Astrocyte (in vitro differentiated cells and primary cell): Measurements from ENCODE around the gene TTLL8. TPM values are rescaled to one million over a fixed set of nuclear protein-coding genes. Genes with fewer than 3 reads are reported as not detected.

Source experiments
- DNase-seq: peaks from one replicate; pipeline ENCODE4 v3.0.0-alpha.2; 2010; ENCODE audit warnings: low read depth
- FAIRE-seq: peaks from 2 replicates; lab custom pipeline; 2011; peaks lifted over from hg19 to GRCh38; lab: Jason Lieb, UNC
- H2AFZ ChIP-seq: 2 replicates; pipeline ENCODE4 v1.6.0; 2012; ENCODE audit warnings: low read depth, low read length, inconsistent platforms
- H3K27ac ChIP-seq: 2 replicates; pipeline ENCODE4 v1.5.1; 2011; ENCODE audit warnings: low read depth, low read length, inconsistent platforms
- H3K27me3 ChIP-seq: 2 replicates; pipeline ENCODE4 v1.6.0; 2011; ENCODE audit warnings: low read length, inconsistent platforms; ENCODE audit not compliant: insufficient read depth
- H3K36me3 ChIP-seq: 2 replicates; pipeline ENCODE4 v1.5.1; 2011; ENCODE audit warnings: low read length, inconsistent platforms; ENCODE audit not compliant: insufficient read depth
- H3K4me1 ChIP-seq: 2 replicates; pipeline ENCODE4 v1.5.1; 2011; ENCODE audit warnings: low read length, inconsistent platforms; ENCODE audit not compliant: insufficient read depth
- H3K4me2 ChIP-seq: 2 replicates; pipeline ENCODE4 v1.6.0; 2012; ENCODE audit warnings: low read length, inconsistent platforms
- H3K4me3 ChIP-seq: 2 replicates; pipeline ENCODE4 v1.5.1; 2011; ENCODE audit warnings: low read depth, mild to moderate bottlenecking, low read length, inconsistent platforms; ENCODE audit not compliant: insufficient read depth
- H3K79me2 ChIP-seq: 2 replicates; pipeline ENCODE4 v1.6.0; 2012; ENCODE audit warnings: mild to moderate bottlenecking, low read length, inconsistent platforms; ENCODE audit not compliant: insufficient read depth
- H3K9ac ChIP-seq: 2 replicates; pipeline ENCODE4 v1.6.0; 2012; ENCODE audit warnings: mild to moderate bottlenecking, low read length, inconsistent platforms
- H3K9me3 ChIP-seq: 2 replicates; pipeline ENCODE4 v1.5.1; 2012; ENCODE audit warnings: low read depth, mild to moderate bottlenecking, low read length, inconsistent platforms; ENCODE audit not compliant: insufficient read depth
- H4K20me1 ChIP-seq: 2 replicates; pipeline ENCODE4 v1.6.0; 2012; ENCODE audit warnings: low read length, inconsistent platforms; ENCODE audit not compliant: insufficient read depth
- H3K27ac Mint-ChIP-seq: one replicate; pipeline ENCODE4 v1.8.0; 2021; ENCODE audit warnings: mild to moderate bottlenecking, mixed read lengths; ENCODE audit not compliant: unreplicated experiment
- H3K27me3 Mint-ChIP-seq: one replicate; pipeline ENCODE4 v1.8.0; 2021; ENCODE audit warnings: low read depth, mixed read lengths; ENCODE audit not compliant: unreplicated experiment
- H3K36me3 Mint-ChIP-seq: one replicate; pipeline ENCODE4 v1.8.0; 2021; ENCODE audit warnings: low read depth, mixed read lengths; ENCODE audit not compliant: unreplicated experiment
- H3K4me1 Mint-ChIP-seq: one replicate; pipeline ENCODE4 v1.8.0; 2021; ENCODE audit warnings: low read depth, mixed read lengths; ENCODE audit not compliant: unreplicated experiment
- H3K4me3 Mint-ChIP-seq: one replicate; pipeline ENCODE4 v1.8.0; 2021; ENCODE audit warnings: mild to moderate bottlenecking, moderate library complexity, mixed read lengths; ENCODE audit not compliant: unreplicated experiment
- H3K9me3 Mint-ChIP-seq: one replicate; pipeline ENCODE4 v1.8.0; 2021; ENCODE audit warnings: mild to moderate bottlenecking, mixed read lengths; ENCODE audit not compliant: unreplicated experiment
- EZH2 ChIP-seq: IDR thresholded peaks from 2 replicates; pipeline ENCODE4 v1.6.1; 2012; ENCODE audit warnings: mild to moderate bottlenecking, low read length, inconsistent platforms; ENCODE audit not compliant: insufficient read depth
- total RNA-seq: library from RNA; stranded (reverse); gene quantifications from 2 replicates; pipeline ENCODE4 v1.2.1, GENCODE V29; 2021
- TF ChIP-seq, protein P1 (sequence below): IDR thresholded peaks from 2 replicates; pipeline ENCODE4 v1.5.1; 2011; ENCODE audit warnings: low read depth, mild to moderate bottlenecking, inconsistent platforms, low read length, moderate library complexity; ENCODE audit not compliant: insufficient read depth

TTLL8 gene
- total RNA-seq, 1 donor from 2014 or later: not detected

DNA sequence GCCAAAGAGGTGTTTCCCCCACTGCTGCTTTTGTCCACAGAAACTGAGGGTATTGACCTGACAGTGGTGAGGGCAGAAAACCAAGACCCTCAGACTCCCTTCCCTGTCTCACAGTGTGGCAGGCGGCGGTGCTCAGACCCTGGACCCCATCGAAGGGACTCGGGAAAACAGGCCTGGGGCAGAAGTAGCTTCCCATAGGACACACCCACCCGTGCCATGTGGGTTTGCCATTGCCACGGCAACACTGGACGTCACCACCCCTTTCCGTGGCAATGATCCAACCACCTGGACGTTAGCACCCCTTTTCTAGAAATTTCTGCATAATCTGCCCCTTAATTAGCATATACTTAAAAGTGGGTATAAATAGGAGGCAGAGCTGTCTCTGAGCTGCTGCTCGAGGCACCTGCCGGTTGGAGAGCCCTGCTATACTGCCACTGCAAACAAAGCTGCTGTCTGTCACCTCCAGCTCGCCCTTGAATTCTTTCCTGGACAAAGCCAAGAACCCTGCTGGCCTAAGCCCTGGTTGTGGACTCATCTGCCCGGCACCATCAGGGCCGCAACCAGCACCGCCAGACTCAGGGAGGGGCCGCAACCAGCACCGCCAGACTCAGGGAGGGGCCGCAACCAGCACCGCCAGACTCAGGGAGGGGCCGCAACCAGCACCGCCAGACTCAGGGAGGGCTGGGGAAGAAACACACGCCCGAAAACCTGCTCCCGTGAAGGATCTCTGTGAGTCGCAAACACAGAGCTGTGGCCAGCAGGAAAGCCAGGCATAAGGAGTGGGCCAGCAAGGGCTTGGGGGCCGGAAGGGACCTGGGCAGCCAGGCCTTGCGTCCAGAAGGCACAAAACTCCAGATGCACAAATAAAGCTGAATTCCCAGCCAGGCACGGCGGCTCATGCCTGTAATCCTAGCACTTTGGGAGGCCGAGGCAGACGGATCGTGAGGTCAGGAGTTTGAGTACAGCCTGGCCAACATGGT is 16.7 kb upstream of the TTLL8 start:
- Mint-ChIP-seq H3K36me3 (no peaks in the 10 kb centered on the region), H3K4me3 (no peak overlapping the region), H3K4me1 (no peaks in the 10 kb centered on the region), H3K27ac (no peak overlapping the region), H3K9me3 (no peaks in the 10 kb centered on the region), H3K27me3 (peaks cover 3% of the 10 kb centered on the region)
- no peak for DNase-seq
- Histone ChIP-seq H4K20me1 (no peaks in the 10 kb centered on the region), H3K4me3 (no peak overlapping the region), H3K9me3 (no peaks in the 10 kb centered on the region), H3K27ac (no peak overlapping the region), H3K4me1 (no peaks in the 10 kb centered on the region), H3K79me2 (no peaks in the 10 kb centered on the region), H3K9ac (no peak overlapping the region), H3K36me3 (no peaks in the 10 kb centered on the region), H3K27me3 (peaks cover 4% of the 10 kb centered on the region), H2AFZ (no peak overlapping the region), H3K4me2 (no peak overlapping the region)
- no peak for FAIRE-seq
- no peak for TF ChIP-seq EZH2
- TF ChIP-seq, protein P1, sequence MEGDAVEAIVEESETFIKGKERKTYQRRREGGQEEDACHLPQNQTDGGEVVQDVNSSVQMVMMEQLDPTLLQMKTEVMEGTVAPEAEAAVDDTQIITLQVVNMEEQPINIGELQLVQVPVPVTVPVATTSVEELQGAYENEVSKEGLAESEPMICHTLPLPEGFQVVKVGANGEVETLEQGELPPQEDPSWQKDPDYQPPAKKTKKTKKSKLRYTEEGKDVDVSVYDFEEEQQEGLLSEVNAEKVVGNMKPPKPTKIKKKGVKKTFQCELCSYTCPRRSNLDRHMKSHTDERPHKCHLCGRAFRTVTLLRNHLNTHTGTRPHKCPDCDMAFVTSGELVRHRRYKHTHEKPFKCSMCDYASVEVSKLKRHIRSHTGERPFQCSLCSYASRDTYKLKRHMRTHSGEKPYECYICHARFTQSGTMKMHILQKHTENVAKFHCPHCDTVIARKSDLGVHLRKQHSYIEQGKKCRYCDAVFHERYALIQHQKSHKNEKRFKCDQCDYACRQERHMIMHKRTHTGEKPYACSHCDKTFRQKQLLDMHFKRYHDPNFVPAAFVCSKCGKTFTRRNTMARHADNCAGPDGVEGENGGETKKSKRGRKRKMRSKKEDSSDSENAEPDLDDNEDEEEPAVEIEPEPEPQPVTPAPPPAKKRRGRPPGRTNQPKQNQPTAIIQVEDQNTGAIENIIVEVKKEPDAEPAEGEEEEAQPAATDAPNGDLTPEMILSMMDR: no peak

- H3K27me3 Mint-ChIP-seq: peaks cover 6% of the 10 kb centered on the region
- H3K9ac ChIP-seq: no peak overlapping the region
- no peaks in the 10 kb centered on the region for H3K79me2 ChIP-seq
- H3K4me1 ChIP-seq: no peaks in the 10 kb centered on the region
- no peak for FAIRE-seq
- H2AFZ ChIP-seq: no peak overlapping the region
- no peaks in the 10 kb centered on the region for H3K4me1 Mint-ChIP-seq
- no peak overlapping the region for H3K4me2 ChIP-seq
- H3K27me3 ChIP-seq: peaks cover 4% of the 10 kb centered on the region
- peak; percentile 14 for DNase-seq
- no peaks in the 10 kb centered on the region for H4K20me1 ChIP-seq
- H3K27ac Mint-ChIP-seq: no peak overlapping the region
- H3K36me3 Mint-ChIP-seq: no peaks in the 10 kb centered on the region
- no peaks in the 10 kb centered on the region for H3K9me3 Mint-ChIP-seq
- no peak overlapping the region for H3K4me3 ChIP-seq
- no peak overlapping the region for H3K27ac ChIP-seq
- no peak for TF ChIP-seq EZH2
- TF ChIP-seq, protein P1: no peak
- no peak overlapping the region for H3K4me3 Mint-ChIP-seq
- no peaks in the 10 kb centered on the region for H3K36me3 ChIP-seq
- H3K9me3 ChIP-seq: no peaks in the 10 kb centered on the region
Measured at GRCh38 chr22:50074056-50074455, 16.0 kb upstream of the TTLL8 start.
